Stimulated activated CD4-positive, alpha-beta T cell treated with anti-CD3 and anti-CD28 coated beads, Interleukin-1b, Interleukin-23, amount 100 ng/mL, for 24 hours (primary cell): ENCODE results near the gene PREX1.

Experiments used
- DNase-seq, 4 experiments: peaks; one replicate each; pipeline ENCODE4 v3.0.0-alpha.2; 2020; ENCODE audit warnings: low read depth in 4 of 4, low spot score in 1 of 4

The PREX1 gene

GRCh38 chr20:48721324-48722001 lies 106.3 kb downstream of the PREX1 start:
- DNase-seq = no peak

- DNase-seq = no peak
These were observed 107.4 kb downstream of the PREX1 start for GRCh38 chr20:48720256-48720985.

GRCh38 chr20:48719598-48720255 lies 108.1 kb downstream of the PREX1 start:
- no peak for DNase-seq

GRCh38 chr20:48718786-48719578 lies 108.8 kb downstream of the PREX1 start:
- no peak for DNase-seq

GRCh38 chr20:48717680-48718223 lies 110.0 kb downstream of the PREX1 start:
- no peak for DNase-seq

GRCh38 chr20:48717095-48717672 lies 110.6 kb downstream of the PREX1 start:
- DNase-seq = no peak

GRCh38 chr20:48716541-48716940 lies 111.3 kb downstream of the PREX1 start:
- DNase-seq = no peak

GRCh38 chr20:48716086-48716485 lies 111.7 kb downstream of the PREX1 start:
- peak in 2 of 4 experiments; percentile 16 to 34 for DNase-seq

- DNase-seq = no peak
These were observed 113.0 kb downstream of the PREX1 start for GRCh38 chr20:48714764-48715163.

GRCh38 chr20:48711696-48712464 lies 115.9 kb downstream of the PREX1 start:
- no peak for DNase-seq

- no peak for DNase-seq
These were observed 116.8 kb downstream of the PREX1 start for GRCh38 chr20:48711044-48711428.

- DNase-seq = no peak
These were observed 117.3 kb downstream of the PREX1 start for GRCh38 chr20:48710341-48711043.

GRCh38 chr20:48709744-48710143 lies 118.1 kb downstream of the PREX1 start:
- no peak for DNase-seq

- DNase-seq = no peak
These were observed 118.6 kb downstream of the PREX1 start for GRCh38 chr20:48709058-48709691.

- DNase-seq = no peak
These were observed 119.2 kb downstream of the PREX1 start for GRCh38 chr20:48708630-48709029.

GRCh38 chr20:48708116-48708515 lies 119.7 kb downstream of the PREX1 start:
- DNase-seq = no peak

GRCh38 chr20:48706710-48707365 lies 121.0 kb downstream of the PREX1 start:
- DNase-seq = no peak

GRCh38 chr20:48706116-48706656 lies 121.6 kb downstream of the PREX1 start:
- DNase-seq = no peak
